ENCODE data around the gene FOXP2. TPM values are rescaled to one million over a fixed set of nuclear protein-coding genes. Genes with fewer than 3 reads are reported as not detected.
A peak's percentile ranks its signal among the peaks of the same experiment; 100 is the strongest.

FOXP2 gene
- total and polyA plus RNA-seq, 2 of the 13 experiments (the other 11 are each of a cell fraction or from before 2014, with no cell fraction given), result 0.90 TPM; not detected in 1

GRCh38 chr7:114627231-114627630 is 212.6 kb downstream of the FOXP2 start (continued):
- no peak for TF ChIP-seq NFAT5 (CRISPR knock-in tag; IDR thresholded peaks at IDR 0.05)
- no peak for TF ChIP-seq NFRKB (IDR thresholded peaks at IDR 0.05)
- no peak for TF ChIP-seq ZBTB44 (CRISPR knock-in tag; IDR thresholded peaks at IDR 0.05)
- TF ChIP-seq ZNF510 (CRISPR knock-in tag; IDR thresholded peaks at IDR 0.05; ENCODE audit: low read depth), result no peak

- ChIA-PET CTCF (ENCODE audit: low intra/inter-chr PET ratio, low total read pairs) (no interaction called here), POLR2A (no interaction called here)
- H3K27ac ChIP-seq (ENCODE audit: extremely low read length, insufficient read depth, low read length), result no peak overlapping the region
- FAIRE-seq (no peak), DNase-seq (ENCODE audit: low spot score) (no peak), ATAC-seq (no peak)
- no peaks in the 10 kb centered on the region for H4K20me1 ChIP-seq (ENCODE audit: insufficient read depth, low read length)
- intact Hi-C loops (cut with micrococcal nuclease; ENCODE audit: unreplicated experiment) (no loop called here), in situ Hi-C loops (cut with HindIII; ENCODE audit: extremely low pct_ligation_motif_present, low pct_unique_long_range_greater_than_20kb) (no loop called here)
- no peak overlapping the region for H3K9ac ChIP-seq (ENCODE audit: insufficient read depth, low read depth, low read length)
- H3K4me1 ChIP-seq (ENCODE audit: insufficient read depth, low read length), result no peaks in the 10 kb centered on the region
- no TSS peak for BruUV-seq (replicated peaks)
- H3K4me3 ChIP-seq (replicated peaks in 1 of 3; ENCODE audit: insufficient read depth in 1 of 3, low read depth in 2 of 3, low read length in 3 of 3), result no peak overlapping the region
- 0 out of 2 replicates have a peak, but pooled peaks have one; percentile 9 for TF ChIP-seq CREB1 (IDR thresholded peaks at IDR 0.05)
- no peak for TF ChIP-seq CREB1 (CRISPR knock-in tag; IDR thresholded peaks at IDR 0.05)
- no peak for TF ChIP-seq ZNF337 (CRISPR knock-in tag; IDR thresholded peaks at IDR 0.05; ENCODE audit: borderline replicate concordance, low read depth)
- no peak for TF ChIP-seq HES4 (CRISPR knock-in tag; IDR thresholded peaks at IDR 0.05; ENCODE audit: borderline replicate concordance)
- no peaks in the 10 kb centered on the region for H3K9me3 ChIP-seq (ENCODE audit: low read length)
- H3K36me3 ChIP-seq (replicated peaks in 1 of 2; ENCODE audit: control insufficient read depth in 1 of 2, insufficient read depth in 2 of 2, low read length in 2 of 2), result no peaks in the 10 kb centered on the region
- no peaks in the 10 kb centered on the region for H3K27me3 ChIP-seq (ENCODE audit: control insufficient read depth in 1 of 2, insufficient read depth in 2 of 2, low read length in 2 of 2)
- WGBS (ENCODE audit: low lambda C conversion rate), result 26% methylated on average over 2 of the region's 2 CpGs
- no peak overlapping the region for H3K4me2 ChIP-seq (ENCODE audit: low read depth, low read length)
- H2AFZ ChIP-seq (ENCODE audit: low read length), result no peak overlapping the region
- H3K79me2 ChIP-seq (ENCODE audit: insufficient read depth, low read length), result no peaks in the 10 kb centered on the region
Measured at GRCh38 chr7:114628362-114628761, 213.7 kb downstream of the FOXP2 start.
